ENCODE results near the gene TMEM179. TPM values are rescaled to one million over a fixed set of nuclear protein-coding genes. Genes with fewer than 3 reads are reported as not detected.

Gene TMEM179
- total RNA-seq: not detected in 2 replicates

GRCh38 chr14:104604458-104605449 lies at the start of gene TMEM179:
Gene TMEM179 (minus strand): TSS chr14:104604772. CDS start chr14:104604741, 31 bp downstream.

DNA sequence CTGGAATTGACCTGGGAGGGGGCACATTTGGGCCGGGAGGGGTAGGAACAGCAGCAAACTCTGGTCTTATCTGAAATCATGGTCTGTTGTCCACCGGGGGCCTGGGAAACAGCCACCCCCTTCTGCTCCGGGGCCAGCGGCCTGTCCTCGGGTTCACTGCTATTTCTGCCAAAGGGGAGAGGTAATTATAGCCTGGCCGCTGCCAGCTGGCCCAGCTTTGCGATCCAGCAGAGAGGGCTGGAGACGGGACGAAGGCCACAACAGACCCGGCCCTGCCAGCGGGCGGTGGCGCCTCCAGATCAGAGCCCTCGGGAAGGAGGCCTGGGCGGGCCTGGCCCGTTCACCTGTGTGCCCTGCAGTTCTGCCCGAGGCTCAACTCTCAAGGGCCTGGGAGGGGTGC lies 25.1 kb downstream of the TMEM179 start, which contains the start of gene C14orf180:
C14orf180 (plus strand) TSS at position 258 of the 400 bp plus-strand sequence. CDS start 6,667 bp downstream, outside the sequence.

Other genes starting within 250 kb of the TMEM179 start
- not detected in 2 replicates for gene C14orf180, start 25.0 kb downstream of the TMEM179 start, total RNA-seq
- 74.6 and 86.8 TPM in 2 replicates for gene INF2, start 84.8 kb upstream of the TMEM179 start, total RNA-seq
- gene ADSS1, start 119.5 kb upstream of the TMEM179 start, total RNA-seq: 2.5 and 7.1 TPM in 2 replicates
- gene SIVA1, start 148.4 kb upstream of the TMEM179 start, total RNA-seq: 56.2 and 167 TPM in 2 replicates
- 158 and 216 TPM in 2 replicates for gene AKT1, start 191.0 kb upstream of the TMEM179 start, total RNA-seq
- 3.2 and 5.6 TPM in 2 replicates for gene ZBTB42, start 196.3 kb upstream of the TMEM179 start, total RNA-seq